Measurements from ENCODE around the gene DSCAM. TPM values are rescaled to one million over a fixed set of nuclear protein-coding genes. Genes with fewer than 3 reads are reported as not detected.

DSCAM gene
- total and polyA plus RNA-seq, 2 donors (not counting 3 experiments of a cell fraction or from before 2014, with no cell fraction given) = not detected

DNA sequence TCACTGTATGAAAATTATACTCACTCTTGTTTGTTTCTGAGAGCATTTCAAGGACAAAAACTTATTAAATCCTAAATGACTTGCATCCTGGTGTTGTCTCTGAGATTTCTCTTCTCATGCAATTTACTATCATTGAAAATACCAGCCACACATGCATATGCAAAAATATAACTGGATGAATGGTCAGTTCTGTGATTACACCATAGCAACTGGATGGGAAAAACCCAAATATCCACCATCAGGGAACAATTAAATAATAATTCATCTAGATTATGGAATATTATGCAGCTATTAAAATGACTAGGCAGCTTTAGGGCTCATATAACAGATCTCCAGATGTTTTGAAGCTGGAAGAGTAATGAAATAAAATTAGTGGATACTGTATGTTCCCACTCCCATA, 11.6 kb upstream of the DSCAM start:
- dilution Hi-C loops (cut with MboI; ENCODE audit: extremely low pct_ligation_motif_present, low sequenced_read_pairs) = no loop called here
- no peaks in the 10 kb centered on the region for H3K4me1 ChIP-seq (ENCODE audit: control insufficient read depth, extremely low read depth, insufficient read depth, low read length)
- H3K9me1 ChIP-seq (replicated peaks; ENCODE audit: control insufficient read depth, extremely low read depth, insufficient read depth, low read length) = no peaks in the 10 kb centered on the region
- H3K36me3 ChIP-seq (ENCODE audit: control insufficient read depth in 2 of 2, extremely low read depth in 1 of 2, insufficient read depth in 2 of 2, low read length in 2 of 2) = no peaks in the 10 kb centered on the region
- H3K79me2 ChIP-seq (ENCODE audit: control insufficient read depth, insufficient read depth, low read length) = no peaks in the 10 kb centered on the region
- no peaks in the 10 kb centered on the region for H4K20me1 ChIP-seq (replicated peaks; ENCODE audit: control insufficient read depth, extremely low read depth, insufficient read depth, low read length)
- TF ChIP-seq, protein P1, sequence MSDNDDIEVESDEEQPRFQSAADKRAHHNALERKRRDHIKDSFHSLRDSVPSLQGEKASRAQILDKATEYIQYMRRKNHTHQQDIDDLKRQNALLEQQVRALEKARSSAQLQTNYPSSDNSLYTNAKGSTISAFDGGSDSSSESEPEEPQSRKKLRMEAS (IDR thresholded peaks at IDR 0.05; ENCODE audit: insufficient read depth, insufficient read length) = no peak
- TF ChIP-seq GATA2 (IDR thresholded peaks at IDR 0.05; ENCODE audit: insufficient read depth, insufficient read length, low read depth, low read length) (no peak), MYC (IDR thresholded peaks at IDR 0.05; ENCODE audit: low read depth, low read length) (no peak), POLR2A (IDR thresholded peaks at IDR 0.05; ENCODE audit: low read depth, low read length) (no peak), CTCF (IDR thresholded peaks at IDR 0.05; ENCODE audit: extremely low read depth in 1 of 2, insufficient read depth in 1 of 2, low read depth in 1 of 2, low read length in 2 of 2) (no peak), POLR2AphosphoS5 (IDR thresholded peaks at IDR 0.05; ENCODE audit: insufficient read depth, low read depth, low read length) (no peak), EZH2 (IDR thresholded peaks at IDR 0.05; ENCODE audit: borderline replicate concordance, low read depth, low read length, severe bottlenecking) (no peak), JUN (IDR thresholded peaks at IDR 0.05; ENCODE audit: borderline replicate concordance, insufficient read depth, insufficient read length, low read depth) (no peak), FOS (IDR thresholded peaks at IDR 0.05; ENCODE audit: borderline replicate concordance, insufficient read depth, low read length) (no peak)
- H3K9ac ChIP-seq (replicated peaks; ENCODE audit: extremely low read depth, insufficient read depth, low read length) = no peak overlapping the region
- no peak overlapping the region for H3K4me3 ChIP-seq (replicated peaks in 1 of 3; ENCODE audit: insufficient read depth in 1 of 3, low read depth in 1 of 3, low read length in 3 of 3)
- DNase-seq (ENCODE audit: low read depth, low spot score) = no peak
- H3K9me3 ChIP-seq (replicated peaks; ENCODE audit: control insufficient read depth, insufficient read depth, low read length) = peaks cover 9% of the 10 kb centered on the region
- H3K27me3 ChIP-seq (ENCODE audit: control insufficient read depth in 2 of 2, insufficient read depth in 2 of 2, low read length in 2 of 2) = no peaks in the 10 kb centered on the region
- no peak for FAIRE-seq
- CTCF ChIA-PET = no interaction called here
- intact Hi-C loops (cut with micrococcal nuclease) = no loop called here
- H3K4me2 ChIP-seq (ENCODE audit: insufficient read depth, low read length) = no peak overlapping the region
- no peak overlapping the region for H2AFZ ChIP-seq (ENCODE audit: low read depth, low read length)
- BruUV-seq (replicated peaks) = no TSS peak
- no peak overlapping the region for H3K27ac ChIP-seq (ENCODE audit: insufficient read depth, low read depth, low read length)
- POLR2A ChIA-PET = no interaction called here
